ENCODE measurements around the gene KRTAP9-3.

DNA sequence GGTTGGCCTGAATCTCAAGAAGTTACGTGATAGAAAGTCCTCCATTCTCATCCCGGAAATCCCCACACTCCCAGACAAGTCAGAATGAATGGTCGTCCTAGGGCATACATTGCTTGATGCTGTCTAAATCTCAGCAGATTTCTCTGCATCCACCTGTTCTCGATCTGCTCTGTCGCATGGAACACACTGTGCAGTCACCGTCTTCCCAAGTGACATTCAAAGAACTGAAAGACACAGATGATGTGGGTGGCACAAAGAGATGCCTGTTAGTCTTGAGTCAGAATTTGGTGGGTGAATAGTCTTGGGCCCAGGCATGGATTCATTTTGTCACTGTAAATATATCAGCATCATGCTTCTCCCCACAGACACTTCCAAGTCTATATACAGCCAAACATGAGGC lies 518 bp upstream of the KRTAP9-3 start:
- TF ChIP-seq EP300 (IDR thresholded peaks at IDR 0.05) = no peak
- TF ChIP-seq CTCF (IDR thresholded peaks at IDR 0.05) = no peak
- no peak for TF ChIP-seq POLR2A (IDR thresholded peaks at IDR 0.05)
